ENCODE measurements around the gene CABLES1. TPM values are rescaled to one million over a fixed set of nuclear protein-coding genes. Genes with fewer than 3 reads are reported as not detected.

Gene CABLES1
- total and polyA plus RNA-seq, 3 donors from 2014 or later, result 6.2 to 15.8 (median 12.0) TPM

- intact Hi-C loops (cut with DNase I; ENCODE audit: low total_unique reads), result no loop called here
- Histone ChIP-seq H3K9me3 (no peaks in the 10 kb centered on the region), H3K36me3 (ENCODE audit: low read depth, missing control alignments) (no peaks in the 10 kb centered on the region), H3K4me3 (no peak overlapping the region), H3K27ac (no peak overlapping the region), H3K27me3 (no peaks in the 10 kb centered on the region), H3K4me1 (peaks cover 12% of the 10 kb centered on the region)
- TF ChIP-seq POLR2A (IDR thresholded peaks at IDR 0.05), result no peak
- no peak for TF ChIP-seq CTCF (IDR thresholded peaks at IDR 0.05)
- WGBS, 2 donors, result 90 to 95% methylated on average over 8 to 9 of the region's 9 CpGs
- no peak for DNase-seq
Measured at GRCh38 chr18:23263551-23264235, 128.4 kb downstream of the CABLES1 start.

- TF ChIP-seq POLR2A (IDR thresholded peaks at IDR 0.05) (no peak), CTCF (IDR thresholded peaks at IDR 0.05) (no peak)
- H3K4me1 ChIP-seq, result no peaks in the 10 kb centered on the region
- no peaks in the 10 kb centered on the region for H3K9me3 ChIP-seq
- H3K27me3 ChIP-seq, result no peaks in the 10 kb centered on the region
- intact Hi-C loops (cut with DNase I; ENCODE audit: low total_unique reads), result no loop called here
- H3K4me3 ChIP-seq, result no peak overlapping the region
- H3K36me3 ChIP-seq (ENCODE audit: low read depth, missing control alignments), result no peaks in the 10 kb centered on the region
- 53 to 58% methylated on average over 5 to 7 of the region's 7 CpGs for whole genome bisulfite sequencing, 2 donors
- H3K27ac ChIP-seq, result no peak overlapping the region
- no peak for DNase-seq
Measured at GRCh38 chr18:23265682-23266399, 130.6 kb downstream of the CABLES1 start.

GRCh38 chr18:23266717-23267446 is 131.6 kb downstream of the CABLES1 start:
- H3K9me3 ChIP-seq, result no peaks in the 10 kb centered on the region
- no peaks in the 10 kb centered on the region for H3K27me3 ChIP-seq
- no peaks in the 10 kb centered on the region for H3K4me1 ChIP-seq
- no peak overlapping the region for H3K27ac ChIP-seq
- no peak for DNase-seq
- H3K36me3 ChIP-seq (ENCODE audit: low read depth, missing control alignments), result no peaks in the 10 kb centered on the region
- no peak for TF ChIP-seq POLR2A (IDR thresholded peaks at IDR 0.05)
- TF ChIP-seq CTCF (IDR thresholded peaks at IDR 0.05), result no peak
- WGBS, 2 donors, result 86 to 88% methylated on average over 6 to 20 of the region's 20 CpGs
- H3K4me3 ChIP-seq, result no peak overlapping the region
- intact Hi-C loops (cut with DNase I; ENCODE audit: low total_unique reads), result no loop called here

- Histone ChIP-seq H3K27me3 (no peaks in the 10 kb centered on the region), H3K27ac (no peak overlapping the region), H3K36me3 (ENCODE audit: low read depth, missing control alignments) (no peaks in the 10 kb centered on the region), H3K9me3 (no peaks in the 10 kb centered on the region), H3K4me1 (no peaks in the 10 kb centered on the region), H3K4me3 (no peak overlapping the region)
- intact Hi-C loops (cut with DNase I; ENCODE audit: low total_unique reads), result no loop called here
- TF ChIP-seq CTCF (IDR thresholded peaks at IDR 0.05) (no peak), POLR2A (IDR thresholded peaks at IDR 0.05) (no peak)
- 95% methylated on average over 6 of the region's 6 CpGs for WGBS, 2 donors
- no peak for DNase-seq
Measured at GRCh38 chr18:23267447-23267776, 132.1 kb downstream of the CABLES1 start.

All from testis (tissue), 3 donors.